Adrenal gland (tissue), 12 donors: Measurements from ENCODE around the gene KCNH1. TPM values are rescaled to one million over a fixed set of nuclear protein-coding genes. Genes with fewer than 3 reads are reported as not detected.

Experiments used
- DNase-seq, 7 donors: peaks; one replicate each; pipeline ENCODE4 v3.0.0-alpha.2; 2019 to 2020
- H3K27ac ChIP-seq, 5 donors: fragments of 200-600 bp; sonication (generic) in 4 of 5; 1 replicate in 3 of 5; 2 replicates in 2 of 5; pipeline versions ENCODE4 v1.5.1 to v1.8.0; 2016 to 2020; ENCODE audit warnings: mild to moderate bottlenecking in 1 of 5
- H3K27me3 ChIP-seq: fragments of 200-600 bp; 2 replicates; pipeline ENCODE4 v1.8.0; 2021
- H3K36me3 ChIP-seq, 2 donors: fragments of 200-600 bp; replicated peaks in 1 of 2; 1 replicate in 1 of 2; 2 replicates in 1 of 2; pipeline versions ENCODE4 v1.5.1 to v1.8.0; 2018 to 2022
- H3K4me1 ChIP-seq, 2 donors: fragments of 200-600 bp; replicated peaks in 1 of 2; 1 replicate in 1 of 2; 2 replicates in 1 of 2; pipeline versions ENCODE4 v1.5.1 to v1.8.0; 2018 to 2021
- H3K4me3 ChIP-seq, 4 donors: fragments of 200-600 bp; sonication (generic) in 3 of 4; one replicate each; pipeline ENCODE4 v1.5.1; 2016 to 2018
- H3K9me3 ChIP-seq, 3 donors: fragments of 200-600 bp; sonication (generic) in 1 of 3; replicated peaks in 1 of 3; 1 replicate in 2 of 3; 2 replicates in 1 of 3; pipeline versions ENCODE4 v1.5.1 to v1.8.0; 2016 to 2021
- CTCF ChIP-seq, 6 experiments: fragments of 450-650 bp in 4 of 6; fragments of 200-600 bp in 2 of 6; sonication (generic) in 1 of 6; IDR thresholded peaks; 1 replicate in 5 of 6; 2 replicates in 1 of 6; pipeline versions ENCODE4 v1.5.1 to v1.8.0; 2016 to 2021; ENCODE audit warnings: antibody characterized with exemption in 6 of 6, mild to moderate bottlenecking in 2 of 6, moderate library complexity in 1 of 6
- POLR2A ChIP-seq, 2 donors: fragments of 450-650 bp; IDR thresholded peaks; one replicate each; pipeline ENCODE4 v1.6.1; 2017; ENCODE audit warnings: antibody characterized with exemption in 2 of 2, mild to moderate bottlenecking in 2 of 2, moderate library complexity in 1 of 2
- WGBS, 4 donors: extraction: QIAGEN DNeasy Blood & Tissue Kit in 2 of 4; methylation state at CpG; one replicate each; pipeline versions ENCODE4 v1.1.5 to v1.1.7; 2013 to 2017; 5-methylcytosine and 5-hydroxymethylcytosine counted together
- intact Hi-C, 2 donors: fragments of 100-400 bp; cut with DNase I; formaldehyde crosslinking; loops; one replicate each; pipeline versions ENCODE4 v1.14.1 to v1.15.0; 2022 to 2023
- polyA plus RNA-seq, 3 donors: library from polyadenylated mRNA; stranded (reverse); fragments of 200-250 nt in 2 of 3; fragments of 350-450 nt in 1 of 3; fragmentation: Illumina TruSeq in 1 of 3; extraction: RNeasy Lipid Tissue Mini Kit (QIAGEN cat#74804) in 1 of 3; gene quantifications; one replicate each; pipeline ENCODE4 v1.2.3, GENCODE V29; 2013 to 2014
- total RNA-seq, 9 donors: library from RNA; depleted of rRNA in 4 of 9; stranded (reverse); fragments of >200 nt in 4 of 9; fragments of 120-200 nt in 1 of 9; fragmentation: NEBNext Ultra II Directional in 1 of 9; extraction: Animal tissue kit (Norgen Biotek cat#: 25700) in 1 of 9; gene quantifications; one replicate each; pipeline versions ENCODE4 v1.1.0 to v1.2.4, GENCODE V29; 2013 to 2023
- donor health status: healthy with polysubstance abuse.
- donor health status: Bipolar disorder and iron deficiency.
- donor health status: DM: yes; HTN: yes; CAD: no.
- donor health status: DM: no; HTN: no; CAD: no.
- donor health status: DM: no; HTN: no; CAD: no.
- donor health status: DM: yes; HTN: yes; CAD: no.

The KCNH1 gene
- total and polyA plus RNA-seq, 12 donors: 0.15 to 2.2 (median 0.73) TPM; not detected in 4

GRCh38 chr1:210755991-210756659 is 377.8 kb downstream of the KCNH1 start:
- no peaks in the 10 kb centered on the region for H3K4me1 ChIP-seq
- H3K4me3 ChIP-seq: no peak overlapping the region
- H3K9me3 ChIP-seq: no peaks in the 10 kb centered on the region
- WGBS, 4 donors: 89 to 93% (median 91%) methylated on average over 4 of the region's 4 CpGs
- H3K27ac ChIP-seq: no peak overlapping the region
- no peaks in the 10 kb centered on the region for H3K36me3 ChIP-seq
- no peak for DNase-seq
- intact Hi-C loops: no loop called here
- TF ChIP-seq CTCF (IDR thresholded peaks at IDR 0.05) (no peak), POLR2A (IDR thresholded peaks at IDR 0.05) (no peak)
- H3K27me3 ChIP-seq: no peaks in the 10 kb centered on the region

GRCh38 chr1:210754878-210755665 is 378.9 kb downstream of the KCNH1 start:
- WGBS, 4 donors: 41 to 56% (median 46%) methylated on average over 5 to 8 of the region's 8 CpGs
- intact Hi-C loops: no loop called here
- H3K27me3 ChIP-seq: no peaks in the 10 kb centered on the region

GRCh38 chr1:210751911-210752310 is 382.0 kb downstream of the KCNH1 start:
- no peak for DNase-seq
- H3K27ac ChIP-seq: no peak overlapping the region
- 73 to 78% (median 77%) methylated on average over 2 of the region's 2 CpGs for WGBS, 4 donors
- H3K4me3 ChIP-seq: no peak overlapping the region
- H3K36me3 ChIP-seq: no peaks in the 10 kb centered on the region
- H3K4me1 ChIP-seq: no peaks in the 10 kb centered on the region
- intact Hi-C loops: no loop called here
- H3K9me3 ChIP-seq: no peaks in the 10 kb centered on the region
- no peaks in the 10 kb centered on the region for H3K27me3 ChIP-seq
- TF ChIP-seq POLR2A (IDR thresholded peaks at IDR 0.05) (no peak), CTCF (IDR thresholded peaks at IDR 0.05) (no peak)

More at GRCh38 chr1:210754878-210755665, 378.9 kb downstream of the KCNH1 start:
- TF ChIP-seq POLR2A (IDR thresholded peaks at IDR 0.05) (no peak), CTCF (IDR thresholded peaks at IDR 0.05) (no peak)
- Histone ChIP-seq H3K36me3 (no peaks in the 10 kb centered on the region), H3K9me3 (no peaks in the 10 kb centered on the region), H3K4me3 (no peak overlapping the region), H3K27ac (no peak overlapping the region), H3K4me1 (no peaks in the 10 kb centered on the region)
- DNase-seq: no peak

GRCh38 chr1:210750468-210750867 is 383.5 kb downstream of the KCNH1 start:
- no peak for DNase-seq
- Histone ChIP-seq H3K27me3 (no peaks in the 10 kb centered on the region), H3K4me1 (no peaks in the 10 kb centered on the region), H3K36me3 (no peaks in the 10 kb centered on the region), H3K27ac (no peak overlapping the region), H3K9me3 (no peaks in the 10 kb centered on the region), H3K4me3 (no peak overlapping the region)
- intact Hi-C loops: no loop called here
- no peak for TF ChIP-seq POLR2A (IDR thresholded peaks at IDR 0.05)
- no peak for TF ChIP-seq CTCF (IDR thresholded peaks at IDR 0.05)
- WGBS, 4 donors: 85 to 100% (median 91%) methylated on average over 1 of the region's 1 CpG
